CD4-positive, alpha-beta T cell (primary cell): Measurements from ENCODE around the gene TAF4. TPM values are rescaled to one million over a fixed set of nuclear protein-coding genes. Genes with fewer than 3 reads are reported as not detected.

Experiments
- ATAC-seq: fragments of 200-7000 bp; cut with Tn5 transposase; one replicate; pipeline ENCODE4 v1.10.0; 2022; ENCODE audit warnings: mild to moderate bottlenecking; ENCODE audit not compliant: poor library complexity
- CTCF ChIA-PET: fragments of 350-600 bp; sonication (Branson Sonifier 250); formaldehyde crosslinking; loops from one replicate; lab custom pipeline; 2021; ENCODE audit warnings: antibody characterized with exemption, inconsistent platforms; lab: Charles Lee
- POLR2A ChIA-PET: fragments of 350-600 bp; sonication (Branson Sonifier 250); formaldehyde crosslinking; loops from one replicate; lab custom pipeline; 2021; ENCODE audit warnings: antibody characterized with exemption, inconsistent platforms; lab: Charles Lee
- DNase-seq, 14 experiments: peaks; one replicate each; pipeline ENCODE4 v3.0.0-alpha.2; 2013 to 2020; ENCODE audit warnings: mixed read lengths in 2 of 14
- H3K27ac ChIP-seq, 2 donors: one replicate each; pipeline versions ENCODE4 v1.5.1 to v1.7.0; 2013; ENCODE audit warnings: low read length in 2 of 2, low read depth in 1 of 2, mild to moderate bottlenecking in 1 of 2
- H3K27me3 ChIP-seq, 2 experiments: 1 replicate in 1 of 2; 2 replicates in 1 of 2; pipeline versions ENCODE4 v1.6.1 to v1.7.0; 2013; ENCODE audit warnings: low read length in 2 of 2, control low read depth in 1 of 2, mild to moderate bottlenecking in 1 of 2, moderate library complexity in 1 of 2; ENCODE audit not compliant: insufficient read depth in 2 of 2, control insufficient read depth in 1 of 2
- H3K36me3 ChIP-seq: one replicate; pipeline ENCODE4 v1.6.1; 2013; ENCODE audit warnings: low read length, control low read depth; ENCODE audit not compliant: insufficient read depth
- H3K4me1 ChIP-seq: one replicate; pipeline ENCODE4 v1.6.1; 2013; ENCODE audit warnings: low read length, control low read depth; ENCODE audit not compliant: insufficient read depth
- H3K4me3 ChIP-seq: one replicate; pipeline ENCODE4 v1.5.1; 2013; ENCODE audit warnings: mild to moderate bottlenecking, low read length, moderate library complexity
- H3K9me3 ChIP-seq, 2 experiments: 1 replicate in 1 of 2; 2 replicates in 1 of 2; pipeline versions ENCODE4 v1.6.1 to v1.7.0; 2013; ENCODE audit warnings: low read length in 2 of 2, mild to moderate bottlenecking in 2 of 2, control low read depth in 1 of 2, moderate library complexity in 1 of 2; ENCODE audit not compliant: control insufficient read depth in 1 of 2, insufficient read depth in 1 of 2
- H3K27ac Mint-ChIP-seq: one replicate; pipeline ENCODE4 v1.8.0; 2020; ENCODE audit warnings: mixed read lengths
- H3K27me3 Mint-ChIP-seq: one replicate; pipeline ENCODE4 v1.8.0; 2021; ENCODE audit warnings: mixed read lengths
- H3K36me3 Mint-ChIP-seq: one replicate; pipeline ENCODE4 v1.8.0; 2021; ENCODE audit warnings: low read depth, mixed read lengths
- H3K4me1 Mint-ChIP-seq: one replicate; pipeline ENCODE4 v1.8.0; 2021; ENCODE audit warnings: low read depth, mixed read lengths
- H3K4me3 Mint-ChIP-seq: one replicate; pipeline ENCODE4 v1.8.0; 2020; ENCODE audit warnings: mild to moderate bottlenecking, mixed read lengths
- H3K9me3 Mint-ChIP-seq: one replicate; pipeline ENCODE4 v1.8.0; 2020; ENCODE audit warnings: mixed read lengths
- CTCF ChIP-seq: fragments of 200-600 bp; IDR thresholded peaks from one replicate; pipeline ENCODE4 v1.8.0; 2022; ENCODE audit warnings: antibody characterized with exemption, mild to moderate bottlenecking
- intact Hi-C, 2 experiments: fragments of 100-400 bp; cut with DNase I in 1 of 2; cut with micrococcal nuclease in 1 of 2; formaldehyde crosslinking; loops; one replicate each; pipeline versions ENCODE4 v1.15.1 to v1.9.0; 2023 to 2025; cut with DNase I, micrococcal nuclease
- total RNA-seq, 174 experiments: library from RNA in 2 of 174; stranded (reverse) in 2 of 174; gene quantifications; one replicate each; pipeline ENCODE4 v1.2.3 and lab custom pipeline; 2021 to 2026

The TAF4 gene
- total RNA-seq, 2 experiments from 2014 or later = 11.1 to 12.5 TPM

GRCh38 chr20:61937963-61938838 lies 127.5 kb downstream of the TAF4 start:
- no peak overlapping the region for H3K4me3 Mint-ChIP-seq
- no peak overlapping the region for H3K27ac ChIP-seq
- H3K9me3 Mint-ChIP-seq = no peaks in the 10 kb centered on the region
- no peaks in the 10 kb centered on the region for H3K36me3 ChIP-seq
- no peaks in the 10 kb centered on the region for H3K4me1 ChIP-seq
- no peaks in the 10 kb centered on the region for H3K4me1 Mint-ChIP-seq
- intact Hi-C loops = no loop called here
- no peaks in the 10 kb centered on the region for H3K9me3 ChIP-seq
- H3K27ac Mint-ChIP-seq = no peak overlapping the region
- no peaks in the 10 kb centered on the region for H3K27me3 Mint-ChIP-seq
- H3K36me3 Mint-ChIP-seq = no peaks in the 10 kb centered on the region
- DNase-seq (peak in 1 of 14 experiments; percentile 29), ATAC-seq (no peak)
- ChIA-PET POLR2A (no interaction called here), CTCF (no interaction called here)
- no peaks in the 10 kb centered on the region for H3K27me3 ChIP-seq
- H3K4me3 ChIP-seq = no peak overlapping the region
- TF ChIP-seq CTCF = no peak

- H3K27me3 ChIP-seq = no peaks in the 10 kb centered on the region
- Mint-ChIP-seq H3K4me3 (no peak overlapping the region), H3K4me1 (no peaks in the 10 kb centered on the region), H3K27ac (no peak overlapping the region), H3K36me3 (no peaks in the 10 kb centered on the region), H3K27me3 (no peaks in the 10 kb centered on the region), H3K9me3 (no peaks in the 10 kb centered on the region)
- DNase-seq = peak in 1 of 14 experiments; percentile 24
- no peak for TF ChIP-seq CTCF
- intact Hi-C loops = no loop called here
- no peaks in the 10 kb centered on the region for H3K4me1 ChIP-seq
- no peak overlapping the region for H3K4me3 ChIP-seq
- H3K9me3 ChIP-seq = no peaks in the 10 kb centered on the region
- H3K27ac ChIP-seq = no peak overlapping the region
- no peaks in the 10 kb centered on the region for H3K36me3 ChIP-seq
- ChIA-PET CTCF (no interaction called here), POLR2A (no interaction called here)
- no peak for ATAC-seq
These were observed 128.3 kb downstream of the TAF4 start for GRCh38 chr20:61937146-61937962.

- Histone ChIP-seq H3K4me3 (no peak overlapping the region), H3K36me3 (no peaks in the 10 kb centered on the region), H3K9me3 (peaks cover 0 to 4% of the 10 kb centered on the region in 2 experiments), H3K4me1 (no peaks in the 10 kb centered on the region), H3K27me3 (no peaks in the 10 kb centered on the region), H3K27ac (no peak overlapping the region)
- Mint-ChIP-seq H3K4me3 (no peak overlapping the region), H3K9me3 (no peaks in the 10 kb centered on the region), H3K36me3 (no peaks in the 10 kb centered on the region), H3K27ac (no peak overlapping the region), H3K27me3 (no peaks in the 10 kb centered on the region), H3K4me1 (no peaks in the 10 kb centered on the region)
- POLR2A ChIA-PET = no interaction called here
- ATAC-seq (no peak), DNase-seq (peak in 1 of 14 experiments; percentile 22)
- no peak for TF ChIP-seq CTCF
- intact Hi-C loops = no loop called here
- CTCF ChIA-PET = no interaction called here
These were observed 129.0 kb downstream of the TAF4 start for GRCh38 chr20:61936701-61937131.
